K562 (cell line): Measurements from ENCODE around the gene TMC4. TPM values are rescaled to one million over a fixed set of nuclear protein-coding genes. Genes with fewer than 3 reads are reported as not detected.

Experiments
- BCOR ChIP-seq: fragments of 450-650 bp; IDR thresholded peaks from 2 replicates; pipeline ENCODE4 v1.6.1; 2016
- CBX8 ChIP-seq: fragments of 200-600 bp; sonication (generic); IDR thresholded peaks from 2 replicates; pipeline ENCODE4 v1.6.1; 2012; ENCODE audit warnings: borderline replicate concordance, mixed run types, low read depth, mild to moderate bottlenecking, moderate library complexity, mixed read lengths, low read length, control low read depth, inconsistent platforms; ENCODE audit not compliant: poor library complexity, severe bottlenecking; ENCODE audit errors: extremely low read depth
- CXXC5 ChIP-seq: fragments of 250-450 bp; sonication (Bioruptor Pico); IDR thresholded peaks from 2 replicates; pipeline ENCODE4 v1.8.0; 2022; ENCODE audit warnings: inconsistent platforms, mild to moderate bottlenecking, moderate library complexity
- DDX20 ChIP-seq: fragments of 450-650 bp; IDR thresholded peaks from 2 replicates; pipeline ENCODE4 v1.6.1; 2016; ENCODE audit warnings: missing genetic modification characterization, low read depth, mild to moderate bottlenecking, missing compliant biosample characterization, moderate library complexity
- FOXA3 ChIP-seq, 2 experiments: fragments of 450-650 bp in 1 of 2; sonication (generic) in 1 of 2; formaldehyde crosslinking; IDR thresholded peaks in 1 of 2; conservative IDR thresholded peaks in 1 of 2; 2 replicates each; pipeline versions ENCODE4 v1.4.0 to v1.8.0; 2020 to 2022; ENCODE audit warnings: mild to moderate bottlenecking in 2 of 2, missing genetic modification reagents in 1 of 2
- GATAD2A ChIP-seq: fragments of 450-650 bp; IDR thresholded peaks from 2 replicates; pipeline ENCODE4 v1.6.1; 2017
- HSF4 ChIP-seq: fragments of 250-450 bp; sonication (Bioruptor Pico); IDR thresholded peaks from 2 replicates; pipeline ENCODE4 v2.1.2; 2022; ENCODE audit warnings: mild to moderate bottlenecking, moderate library complexity, borderline replicate concordance
- NCOA4 ChIP-seq: fragments of 450-650 bp; IDR thresholded peaks from 2 replicates; pipeline ENCODE4 v1.6.1; 2018; ENCODE audit warnings: mild to moderate bottlenecking; ENCODE audit not compliant: partially characterized antibody
- NEUROD1 ChIP-seq: fragments of 150-350 bp; IDR thresholded peaks from 2 replicates; pipeline ENCODE4 v1.6.1; 2014; ENCODE audit warnings: borderline replicate concordance, low read length, low read depth; ENCODE audit not compliant: partially characterized antibody
- PHB2 ChIP-seq: fragments of 450-650 bp; IDR thresholded peaks from 2 replicates; pipeline ENCODE4 v1.6.1; 2017; ENCODE audit warnings: low read depth
- PHF20 ChIP-seq: fragments of 450-650 bp; IDR thresholded peaks from 2 replicates; pipeline ENCODE4 v1.6.1; 2018; ENCODE audit not compliant: partially characterized antibody
- POLR2AphosphoS2 ChIP-seq: IDR thresholded peaks from 2 replicates; pipeline ENCODE4 v1.6.1; 2012; ENCODE audit warnings: low read length, improper control_type of control experiment
- PYGO2 ChIP-seq: fragments of 450-650 bp; IDR thresholded peaks from 2 replicates; pipeline ENCODE4 v1.6.1; 2016; ENCODE audit warnings: mild to moderate bottlenecking, missing genetic modification characterization, moderate library complexity, missing compliant biosample characterization
- RBM39 ChIP-seq: fragments of 200-400 bp; formaldehyde crosslinking; optimal IDR thresholded peaks from 2 replicates; pipeline ENCODE3; 2018; ENCODE audit warnings: low read depth, low read length
- SUPT5H ChIP-seq: fragments of 450-650 bp; IDR thresholded peaks from 2 replicates; pipeline ENCODE4 v1.6.1; 2016
- ZKSCAN3 ChIP-seq: fragments of 250-450 bp; sonication (Bioruptor Pico); IDR thresholded peaks from 2 replicates; pipeline ENCODE4 v1.4.0; 2020
- ZNF133 ChIP-seq: fragments of 250-450 bp; sonication (Bioruptor Pico); IDR thresholded peaks from 2 replicates; pipeline ENCODE4 v1.4.0; 2020; ENCODE audit warnings: mild to moderate bottlenecking
- ZNF253 ChIP-seq: fragments of 250-450 bp; sonication (Bioruptor Pico); conservative IDR thresholded peaks from 2 replicates; pipeline ENCODE4 v1.6.1; 2021; ENCODE audit warnings: mild to moderate bottlenecking
- ZNF778 ChIP-seq: fragments of 450-650 bp; formaldehyde crosslinking; IDR thresholded peaks from 2 replicates; pipeline ENCODE4 v1.4.0; 2020; ENCODE audit warnings: mild to moderate bottlenecking, moderate library complexity
- polyA plus RNA-seq, 8 experiments: library from polyadenylated mRNA; depleted of rRNA in 4 of 8; stranded (reverse) in 5 of 8; unstranded in 3 of 8; fragments of >200 nt; fragmentation: Nextera tagmentation in 2 of 8; fragmentation: Illumina TruSeq in 1 of 8; extraction: Ambion mirVana in 2 of 8; extraction: Trizol in 1 of 8; gene quantifications; 2 replicates each; pipeline versions ENCODE4 v1.2.1 to v1.2.3, GENCODE V29; 2011 to 2014; ENCODE audit warnings: inconsistent platforms in 1 of 8, missing spikeins in 1 of 8
- total RNA-seq, 7 experiments: library from RNA; depleted of rRNA in 6 of 7; stranded (reverse); fragments of >200 nt in 6 of 7; fragmentation: Illumina TruSeq in 2 of 7; extraction: Trizol in 2 of 7; gene quantifications; 2 replicates each; pipeline versions ENCODE4 v1.2.1 to v1.2.3, GENCODE V29; 2011 to 2021; ENCODE audit warnings: low replicate concordance in 1 of 7
- TF ChIP-seq, protein P1 (sequence below): fragments of 150-350 bp; conservative IDR thresholded peaks from 2 replicates; pipeline ENCODE4 v1.6.1; 2014; ENCODE audit warnings: low read length
- TF ChIP-seq, protein P2 (sequence below): fragments of 450-650 bp; formaldehyde crosslinking; IDR thresholded peaks from 2 replicates; pipeline ENCODE4 v1.4.0; 2022; ENCODE audit warnings: missing genetic modification characterization
- TF ChIP-seq, protein P3 (sequence below): fragments of 250-450 bp; sonication (Bioruptor Pico); IDR thresholded peaks from 2 replicates; pipeline ENCODE4 v1.8.0; 2022; ENCODE audit warnings: inconsistent platforms
- TF ChIP-seq, protein P4 (sequence below): fragments of 450-650 bp; formaldehyde crosslinking; IDR thresholded peaks from 2 replicates; pipeline ENCODE4 v1.4.0; 2022; ENCODE audit warnings: missing genetic modification characterization

Gene TMC4
- total and polyA plus RNA-seq, 9 of the 15 experiments (the other 6 are each of a cell fraction or from before 2014, with no cell fraction given): 0.12 to 0.79 (median 0.36) TPM; not detected in 2

DNA sequence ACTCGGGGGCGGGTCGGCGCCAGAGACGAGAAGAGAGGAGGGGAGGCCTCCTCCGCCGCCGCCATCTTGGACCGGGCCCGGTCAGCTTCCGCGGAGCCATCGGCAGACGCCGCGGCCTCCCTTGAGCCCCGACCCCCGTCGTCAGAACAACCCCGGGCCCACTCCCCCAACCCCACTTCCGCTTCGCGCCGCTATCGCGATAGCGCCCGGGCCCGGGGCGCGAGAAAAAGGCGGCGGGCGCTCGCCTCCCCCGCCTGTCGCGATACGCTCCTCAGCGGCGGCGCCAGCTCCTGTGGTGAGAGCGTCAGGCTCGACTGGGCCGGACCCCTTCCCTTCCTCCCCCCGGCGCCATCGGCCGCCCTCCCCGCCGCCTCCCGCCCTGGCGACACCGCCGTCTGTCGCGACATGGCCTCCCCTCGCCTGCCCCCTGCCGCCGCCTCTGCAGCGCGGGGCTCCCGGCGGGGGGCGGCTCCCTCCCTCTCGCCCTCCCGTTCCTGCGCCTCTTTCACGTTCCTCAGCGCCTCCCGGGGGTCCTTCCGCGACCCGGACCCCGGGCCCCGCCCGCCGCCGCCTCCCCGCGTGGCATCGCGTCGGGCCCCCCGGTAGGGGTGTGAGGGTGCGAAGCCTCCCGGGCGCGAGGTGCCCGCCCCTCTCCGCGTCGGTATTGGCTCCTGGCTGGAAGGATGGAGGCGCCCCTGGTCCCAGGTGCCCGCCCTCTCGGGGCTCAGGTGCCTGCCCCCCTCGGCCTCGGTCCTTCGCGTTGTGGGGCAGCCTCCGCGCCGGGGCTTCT lies 35.1 kb downstream of the TMC4 start, which contains the start of gene CNOT3 (continued):
- TF ChIP-seq, protein P1, sequence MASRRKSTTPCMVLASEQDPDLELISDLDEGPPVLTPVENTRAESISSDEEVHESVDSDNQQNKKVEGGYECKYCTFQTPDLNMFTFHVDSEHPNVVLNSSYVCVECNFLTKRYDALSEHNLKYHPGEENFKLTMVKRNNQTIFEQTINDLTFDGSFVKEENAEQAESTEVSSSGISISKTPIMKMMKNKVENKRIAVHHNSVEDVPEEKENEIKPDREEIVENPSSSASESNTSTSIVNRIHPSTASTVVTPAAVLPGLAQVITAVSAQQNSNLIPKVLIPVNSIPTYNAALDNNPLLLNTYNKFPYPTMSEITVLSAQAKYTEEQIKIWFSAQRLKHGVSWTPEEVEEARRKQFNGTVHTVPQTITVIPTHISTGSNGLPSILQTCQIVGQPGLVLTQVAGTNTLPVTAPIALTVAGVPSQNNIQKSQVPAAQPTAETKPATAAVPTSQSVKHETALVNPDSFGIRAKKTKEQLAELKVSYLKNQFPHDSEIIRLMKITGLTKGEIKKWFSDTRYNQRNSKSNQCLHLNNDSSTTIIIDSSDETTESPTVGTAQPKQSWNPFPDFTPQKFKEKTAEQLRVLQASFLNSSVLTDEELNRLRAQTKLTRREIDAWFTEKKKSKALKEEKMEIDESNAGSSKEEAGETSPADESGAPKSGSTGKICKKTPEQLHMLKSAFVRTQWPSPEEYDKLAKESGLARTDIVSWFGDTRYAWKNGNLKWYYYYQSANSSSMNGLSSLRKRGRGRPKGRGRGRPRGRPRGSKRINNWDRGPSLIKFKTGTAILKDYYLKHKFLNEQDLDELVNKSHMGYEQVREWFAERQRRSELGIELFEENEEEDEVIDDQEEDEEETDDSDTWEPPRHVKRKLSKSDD: no peak
- no peak for TF ChIP-seq NEUROD1
- peak; percentile 79 for TF ChIP-seq SUPT5H
- no peak for TF ChIP-seq ZNF778 (CRISPR knock-in tag)
- TF ChIP-seq RBM39: no peak
- TF ChIP-seq, protein P2, sequence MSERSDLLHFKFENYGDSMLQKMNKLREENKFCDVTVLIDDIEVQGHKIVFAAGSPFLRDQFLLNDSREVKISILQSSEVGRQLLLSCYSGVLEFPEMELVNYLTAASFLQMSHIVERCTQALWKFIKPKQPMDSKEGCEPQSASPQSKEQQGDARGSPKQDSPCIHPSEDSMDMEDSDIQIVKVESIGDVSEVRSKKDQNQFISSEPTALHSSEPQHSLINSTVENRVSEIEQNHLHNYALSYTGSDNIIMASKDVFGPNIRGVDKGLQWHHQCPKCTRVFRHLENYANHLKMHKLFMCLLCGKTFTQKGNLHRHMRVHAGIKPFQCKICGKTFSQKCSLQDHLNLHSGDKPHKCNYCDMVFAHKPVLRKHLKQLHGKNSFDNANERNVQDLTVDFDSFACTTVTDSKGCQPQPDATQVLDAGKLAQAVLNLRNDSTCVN (CRISPR knock-in tag): no peak
- no peak for TF ChIP-seq ZNF253
- TF ChIP-seq FOXA3 (CRISPR knock-in tag; conservative IDR thresholded peaks at IDR 0.05 in 1 of 2, IDR thresholded peaks at IDR 0.05 in 1 of 2): no peak
- no peak for TF ChIP-seq CBX8
- TF ChIP-seq HSF4 (CRISPR knock-in tag): no peak
- no peak for TF ChIP-seq PYGO2 (tag)
- TF ChIP-seq POLR2AphosphoS2: no peak
- TF ChIP-seq GATAD2A: no peak
- no peak for TF ChIP-seq ZNF133
- TF ChIP-seq PHF20: peak; percentile 42
- TF ChIP-seq, protein P3, sequence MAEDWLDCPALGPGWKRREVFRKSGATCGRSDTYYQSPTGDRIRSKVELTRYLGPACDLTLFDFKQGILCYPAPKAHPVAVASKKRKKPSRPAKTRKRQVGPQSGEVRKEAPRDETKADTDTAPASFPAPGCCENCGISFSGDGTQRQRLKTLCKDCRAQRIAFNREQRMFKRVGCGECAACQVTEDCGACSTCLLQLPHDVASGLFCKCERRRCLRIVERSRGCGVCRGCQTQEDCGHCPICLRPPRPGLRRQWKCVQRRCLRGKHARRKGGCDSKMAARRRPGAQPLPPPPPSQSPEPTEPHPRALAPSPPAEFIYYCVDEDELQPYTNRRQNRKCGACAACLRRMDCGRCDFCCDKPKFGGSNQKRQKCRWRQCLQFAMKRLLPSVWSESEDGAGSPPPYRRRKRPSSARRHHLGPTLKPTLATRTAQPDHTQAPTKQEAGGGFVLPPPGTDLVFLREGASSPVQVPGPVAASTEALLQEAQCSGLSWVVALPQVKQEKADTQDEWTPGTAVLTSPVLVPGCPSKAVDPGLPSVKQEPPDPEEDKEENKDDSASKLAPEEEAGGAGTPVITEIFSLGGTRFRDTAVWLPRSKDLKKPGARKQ (CRISPR knock-in tag): no peak
- TF ChIP-seq DDX20: no peak
- no peak for TF ChIP-seq BCOR
- TF ChIP-seq, protein P4, sequence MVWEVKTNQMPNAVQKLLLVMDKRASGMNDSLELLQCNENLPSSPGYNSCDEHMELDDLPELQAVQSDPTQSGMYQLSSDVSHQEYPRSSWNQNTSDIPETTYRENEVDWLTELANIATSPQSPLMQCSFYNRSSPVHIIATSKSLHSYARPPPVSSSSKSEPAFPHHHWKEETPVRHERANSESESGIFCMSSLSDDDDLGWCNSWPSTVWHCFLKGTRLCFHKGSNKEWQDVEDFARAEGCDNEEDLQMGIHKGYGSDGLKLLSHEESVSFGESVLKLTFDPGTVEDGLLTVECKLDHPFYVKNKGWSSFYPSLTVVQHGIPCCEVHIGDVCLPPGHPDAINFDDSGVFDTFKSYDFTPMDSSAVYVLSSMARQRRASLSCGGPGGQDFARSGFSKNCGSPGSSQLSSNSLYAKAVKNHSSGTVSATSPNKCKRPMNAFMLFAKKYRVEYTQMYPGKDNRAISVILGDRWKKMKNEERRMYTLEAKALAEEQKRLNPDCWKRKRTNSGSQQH: no peak; the same call in 1 of the 2 replicates
- no peak for TF ChIP-seq PHB2
- no peak for TF ChIP-seq NCOA4
- peak; percentile 37; the same call in 1 of the 2 replicates for TF ChIP-seq CXXC5
- no peak for TF ChIP-seq ZKSCAN3
